Stimulated activated CD8-positive, alpha-beta memory T cell treated with anti-CD3 and anti-CD28 coated beads, Interleukin-7, amount 100 ng/mL, for 1 hour (primary cell): Measurements from ENCODE around the gene DPAGT1.
"Not testable (repeated sequence)": the region's sequence is repeated elsewhere in the genome, so short reads cannot be mapped to it uniquely, and the experiment has no call there.

Source experiments
- DNase-seq, 2 donors: peaks; one replicate each; pipeline ENCODE4 v3.0.0-alpha.2; 2020; ENCODE audit warnings: low read depth in 2 of 2

Gene DPAGT1

DNA sequence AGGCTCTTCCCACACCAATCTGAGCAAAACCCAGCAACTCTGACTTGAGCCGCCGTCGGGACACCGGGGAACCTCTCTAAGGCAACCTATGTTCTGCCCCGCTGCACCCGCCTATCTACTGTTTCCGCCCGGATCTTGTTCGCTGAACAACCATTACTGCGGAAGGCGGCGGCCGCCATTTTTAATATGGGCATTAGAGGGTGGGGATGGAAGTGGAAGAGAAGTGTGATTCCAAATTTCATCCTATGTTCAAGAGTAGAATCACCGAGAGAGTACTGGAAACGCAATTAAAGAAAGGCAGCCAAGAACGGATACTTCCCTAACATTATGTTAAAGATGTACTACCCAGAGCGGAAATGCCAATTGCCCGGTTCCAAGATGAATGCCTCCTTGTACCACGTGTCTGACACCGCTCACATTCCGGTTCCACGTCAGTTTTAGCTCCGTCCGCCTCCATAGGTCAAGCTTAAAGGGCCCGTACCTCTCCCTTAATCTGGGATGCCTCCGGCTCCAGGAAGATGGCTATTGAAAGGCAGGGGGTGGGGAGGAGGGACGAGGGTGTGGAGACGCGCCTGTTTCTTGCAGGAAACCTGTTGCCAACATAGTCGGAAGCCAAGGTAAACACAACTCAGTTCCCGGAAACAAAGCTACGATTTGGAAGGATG, at the start of gene DPAGT1:
Gene DPAGT1, minus strand, starts transcription at position 95 of the 665 bp plus-strand sequence. CDS start 198 bp downstream, outside the sequence.
- peak; percentile 59 to 72 for DNase-seq

DNA sequence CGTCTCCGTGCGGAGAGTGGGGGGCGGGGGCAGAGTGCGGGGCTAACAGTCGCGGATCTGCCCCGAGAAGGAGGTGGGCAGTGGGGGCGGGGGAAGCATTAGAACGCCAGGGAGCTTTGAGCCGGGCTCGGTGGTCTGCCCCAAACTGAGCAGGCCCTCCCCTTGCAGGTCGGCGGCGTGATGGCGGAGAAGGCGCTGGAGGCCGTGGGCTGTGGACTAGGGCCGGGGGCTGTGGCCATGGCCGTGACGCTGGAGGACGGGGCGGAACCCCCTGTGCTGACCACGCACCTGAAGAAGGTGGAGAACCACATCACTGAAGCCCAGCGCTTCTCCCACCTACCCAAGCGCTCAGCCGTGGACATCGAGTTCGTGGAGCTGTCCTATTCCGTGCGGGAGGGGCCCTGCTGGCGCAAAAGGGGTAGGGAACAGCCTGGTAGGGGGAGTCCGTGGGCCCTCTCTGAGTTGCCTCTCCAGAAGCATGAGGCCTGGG, 48.2 kb upstream of the DPAGT1 start:
- DNase-seq, result no peak

DNA sequence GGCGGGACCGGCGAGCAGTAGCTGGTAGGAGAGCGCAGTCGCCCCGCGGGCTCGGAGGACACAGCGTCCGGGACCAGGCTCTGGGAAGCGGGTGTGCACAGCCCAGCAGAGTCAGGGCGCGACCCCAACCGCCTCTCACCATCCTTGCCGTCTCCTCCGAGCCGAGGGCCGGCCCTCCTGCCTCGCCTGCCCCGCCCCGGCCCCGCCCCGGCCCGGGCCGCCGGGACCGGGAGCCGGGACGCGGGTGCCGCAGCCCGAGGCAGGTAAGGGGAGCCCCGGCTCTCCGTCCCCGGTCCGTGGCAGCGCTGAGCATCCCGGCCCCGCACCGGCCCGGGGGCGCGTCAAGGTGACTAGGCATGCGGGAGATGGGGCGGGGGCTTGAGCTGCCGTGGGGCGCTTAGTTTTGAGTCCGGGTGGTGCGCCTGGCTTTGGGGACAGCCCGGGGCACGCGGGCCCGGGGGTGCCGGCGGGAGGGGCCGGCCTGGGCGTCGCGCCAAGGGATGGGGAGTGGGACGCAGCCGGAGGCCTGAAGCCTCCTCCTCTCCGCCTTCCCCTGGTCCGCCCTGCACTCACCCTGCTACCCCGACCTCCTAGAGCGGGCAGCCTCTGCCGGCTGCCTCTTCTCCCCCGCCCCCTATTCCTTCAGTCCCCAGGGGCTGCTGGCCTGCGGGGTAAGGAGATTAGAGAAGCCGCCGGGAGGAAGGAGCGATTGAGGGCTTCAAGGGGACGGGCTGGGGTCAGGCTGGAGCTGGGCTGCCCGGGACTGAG, 47.5 kb upstream of the DPAGT1 start, which contains the start of gene ABCG4:
Gene ABCG4, plus strand, starts transcription at position 35 of the 768 bp plus-strand sequence. CDS start 914 bp downstream, outside the sequence.
- DNase-seq, result no peak

DNA sequence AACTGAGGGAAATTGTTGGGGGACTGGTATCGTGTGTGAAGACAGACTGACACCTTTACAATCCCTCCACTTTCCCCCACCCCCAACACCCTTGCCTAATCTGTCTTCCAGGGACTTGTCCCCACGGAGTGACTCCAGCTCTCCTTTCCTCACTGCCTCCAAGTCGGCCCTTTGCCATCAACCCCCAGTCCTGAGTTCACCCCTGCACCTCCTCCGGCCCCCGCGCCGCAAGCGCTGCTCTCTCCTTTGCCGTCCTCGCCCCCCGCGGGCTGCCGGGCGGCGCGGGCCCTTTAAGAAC, 47.0 kb upstream of the DPAGT1 start:
- no peak for DNase-seq

DNA sequence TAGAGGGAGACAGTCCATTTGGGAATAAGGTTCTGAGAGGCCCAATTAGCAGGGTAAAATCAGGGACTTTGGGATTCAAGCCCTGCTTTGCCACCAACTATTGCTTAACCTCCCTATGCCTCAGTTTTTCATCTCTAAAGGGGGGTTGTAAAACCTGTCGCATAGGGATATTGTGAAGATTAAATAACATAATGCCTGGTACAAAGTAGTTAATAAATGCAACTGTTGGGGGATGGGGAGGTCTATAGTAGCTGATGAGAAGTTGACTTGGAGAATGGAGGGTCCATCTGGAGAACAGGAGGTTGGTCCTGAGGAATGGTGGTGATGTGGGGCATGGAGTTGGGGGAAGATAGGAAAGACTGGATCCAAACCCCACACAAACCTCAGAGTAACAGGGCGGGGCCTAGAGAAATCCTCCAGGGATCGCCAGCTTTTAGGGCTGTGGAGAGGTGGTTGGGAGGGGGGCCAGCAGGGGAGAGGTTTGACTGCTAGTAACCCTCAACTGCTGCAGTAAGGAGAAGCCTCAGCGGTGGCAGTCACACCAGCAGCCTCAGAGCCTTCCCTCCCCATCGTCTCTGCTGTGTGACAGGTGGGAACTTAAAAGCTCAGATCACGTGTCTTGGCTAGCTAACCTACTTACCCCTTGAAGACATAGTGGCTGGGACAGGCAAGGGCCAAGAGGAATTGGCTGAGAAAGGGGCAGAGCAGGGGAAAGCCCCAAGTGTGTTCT, 46.1 kb upstream of the DPAGT1 start:
- no peak for DNase-seq

DNA sequence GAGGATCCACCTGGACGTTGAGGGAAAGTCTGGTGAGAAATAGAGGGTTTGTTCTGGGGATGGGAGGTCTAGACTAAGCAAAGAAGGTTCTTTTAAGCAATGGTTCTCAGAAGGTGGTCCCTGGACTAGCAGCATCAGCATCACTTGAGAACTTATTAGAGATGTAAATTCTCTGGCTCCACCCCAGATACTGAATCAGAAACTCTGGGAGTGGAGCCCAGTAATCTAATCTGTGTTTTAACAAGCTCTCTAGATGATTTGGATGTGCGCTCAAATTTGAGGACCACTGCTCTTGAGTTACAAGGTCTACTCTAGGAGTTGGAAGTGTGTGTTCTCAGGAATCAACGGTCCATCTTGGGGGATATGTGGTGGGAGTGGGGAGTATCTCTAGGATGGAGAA, 43.9 kb upstream of the DPAGT1 start:
- DNase-seq, result no peak

DNA sequence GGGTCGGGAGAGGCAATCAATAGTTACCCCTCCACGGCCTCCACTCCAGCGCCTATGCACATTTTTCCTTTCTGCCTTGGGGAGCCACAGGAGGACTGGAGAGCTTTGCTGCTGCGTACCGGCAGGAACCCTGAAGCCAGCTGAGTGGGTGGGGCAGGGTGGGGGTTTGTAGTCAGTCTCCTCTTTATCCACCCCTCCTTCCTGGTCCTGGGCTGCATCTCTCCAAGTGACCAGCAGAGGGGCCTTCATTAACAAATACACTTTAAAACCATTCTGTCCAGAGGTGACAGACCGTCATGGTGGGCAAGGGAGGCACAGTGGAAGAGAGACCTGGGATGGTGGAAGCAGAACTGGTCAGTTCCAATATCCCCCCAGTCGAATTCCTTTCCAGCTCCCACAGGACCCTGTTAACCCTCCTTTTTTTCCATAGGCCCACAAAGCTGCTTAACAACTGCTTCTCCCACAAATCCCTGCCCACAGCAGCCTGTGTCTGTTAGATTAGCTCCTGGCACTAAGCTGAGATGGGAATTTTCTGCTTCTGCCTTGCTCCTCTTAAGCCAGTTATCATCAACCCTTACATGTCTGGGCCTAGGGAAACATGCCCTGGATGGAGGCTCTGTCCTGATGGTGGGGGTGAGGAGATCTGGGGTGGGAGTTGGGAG, 43.3 kb upstream of the DPAGT1 start:
- no peak for DNase-seq

DNA sequence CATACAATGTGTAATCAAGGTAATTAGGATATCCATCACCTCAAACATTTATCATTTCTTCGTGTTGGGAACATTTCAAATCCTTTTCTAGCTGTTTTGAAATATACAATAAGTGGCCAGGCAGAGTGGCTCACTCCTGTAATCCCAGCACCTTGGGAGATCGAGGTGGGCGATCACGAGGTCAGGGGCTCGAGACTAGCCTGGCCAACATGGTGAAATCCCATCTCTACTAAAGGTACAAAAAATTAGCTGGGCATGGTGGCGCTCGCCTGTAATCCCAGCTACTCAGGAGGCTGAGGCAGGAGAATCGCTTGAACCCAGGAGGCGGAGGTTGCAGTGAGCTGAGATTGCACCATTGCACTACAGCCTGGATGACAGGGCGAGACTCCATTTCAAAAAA, 37.6 kb upstream of the DPAGT1 start:
- DNase-seq, result not testable (repeated sequence)

DNA sequence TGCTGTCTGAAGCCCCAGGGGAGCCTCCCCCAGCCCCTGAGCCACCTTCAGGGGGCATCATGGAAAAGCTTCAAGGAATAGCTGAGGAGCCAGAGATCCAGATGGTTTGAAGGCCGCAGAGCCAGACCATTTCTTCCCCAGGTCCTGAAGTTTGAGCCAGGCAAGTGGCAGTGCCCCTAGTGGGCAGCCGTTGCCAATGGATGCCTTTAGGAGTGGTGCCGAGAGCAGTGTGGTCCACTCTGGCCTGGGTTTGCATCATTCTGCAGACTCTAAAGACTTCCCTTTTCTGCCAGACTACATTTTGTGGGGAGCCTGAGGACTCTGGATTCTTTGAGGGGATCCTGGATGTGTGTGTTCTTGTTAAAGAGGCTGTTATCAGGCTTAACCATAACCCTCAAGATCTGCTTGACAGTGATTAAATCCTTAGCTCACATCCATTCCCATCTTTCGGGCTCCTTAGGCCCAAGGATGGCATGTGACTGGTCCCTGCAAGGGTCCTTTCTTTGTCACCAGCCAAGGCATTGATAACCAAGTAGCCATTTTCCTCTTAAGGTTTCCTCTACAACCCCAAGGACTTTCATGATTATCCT, 32.8 kb upstream of the DPAGT1 start:
- no peak for DNase-seq

DNA sequence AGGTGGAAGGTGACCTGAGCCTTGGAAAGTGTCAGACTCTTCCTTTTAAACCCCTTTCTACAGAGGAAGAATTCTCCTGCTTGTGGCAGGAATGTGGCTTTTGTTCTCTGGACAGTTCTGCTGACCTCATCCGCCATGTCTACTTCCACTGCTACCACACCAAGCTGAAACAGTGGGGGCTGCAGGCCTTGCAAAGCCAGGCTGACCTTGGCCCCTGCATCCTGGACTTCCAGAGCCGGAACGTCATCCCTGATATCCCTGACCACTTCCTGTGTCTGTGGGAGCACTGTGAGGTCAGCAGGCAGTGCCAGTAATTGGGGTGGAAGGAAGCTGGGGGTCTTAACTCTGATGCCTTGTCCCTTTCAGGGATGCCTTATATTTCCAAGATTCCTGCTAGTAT, 29.0 kb upstream of the DPAGT1 start:
- no peak for DNase-seq

DNA sequence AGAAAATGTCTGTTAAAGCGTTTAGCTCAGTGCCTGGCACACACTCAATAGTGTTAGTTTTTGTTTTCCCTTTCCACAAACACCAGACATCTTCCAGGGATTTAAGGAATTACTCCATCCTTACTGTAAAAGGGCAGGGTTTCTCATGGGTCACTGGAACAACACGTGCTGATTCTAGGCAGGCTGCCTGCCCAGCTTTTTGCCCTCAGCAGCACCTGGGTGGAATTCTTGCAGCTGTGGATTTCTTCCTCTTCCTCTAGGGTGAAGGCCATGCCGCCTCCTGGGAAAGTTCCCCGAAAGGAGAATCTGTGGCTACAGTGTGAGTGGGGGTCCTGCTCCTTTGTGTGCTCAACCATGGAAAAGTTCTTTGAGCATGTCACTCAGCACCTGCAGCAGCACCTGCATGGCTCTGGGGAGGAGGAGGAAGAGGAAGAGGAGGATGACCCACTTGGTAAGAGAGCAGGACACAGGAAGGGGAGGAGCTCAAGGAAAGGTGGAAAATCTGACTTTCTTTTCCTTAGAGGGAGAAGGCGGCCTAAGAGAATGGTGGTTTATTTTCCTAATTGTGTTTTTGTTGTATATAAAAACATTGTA, 25.1 kb upstream of the DPAGT1 start:
- DNase-seq, result no peak

DNA sequence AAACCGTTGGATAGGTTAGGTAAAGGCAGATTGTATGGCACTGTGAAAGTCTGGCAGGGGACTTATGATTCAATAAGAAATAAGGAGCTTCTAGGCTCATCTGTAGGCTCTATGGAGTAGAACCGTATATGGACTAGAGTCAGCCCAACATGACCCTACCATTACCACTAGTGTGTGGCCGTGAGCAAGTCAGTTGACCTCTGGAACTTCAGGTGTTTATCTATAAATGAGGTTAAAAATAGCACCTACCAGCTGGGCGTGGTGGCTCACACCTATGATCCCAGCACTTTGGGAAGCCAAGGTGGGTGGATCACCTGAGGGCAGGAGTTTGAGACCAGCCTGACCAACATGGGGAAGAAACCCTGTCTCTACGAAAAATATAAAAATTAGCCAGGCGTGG, 24.2 kb upstream of the DPAGT1 start:
- DNase-seq, result no peak

DNA sequence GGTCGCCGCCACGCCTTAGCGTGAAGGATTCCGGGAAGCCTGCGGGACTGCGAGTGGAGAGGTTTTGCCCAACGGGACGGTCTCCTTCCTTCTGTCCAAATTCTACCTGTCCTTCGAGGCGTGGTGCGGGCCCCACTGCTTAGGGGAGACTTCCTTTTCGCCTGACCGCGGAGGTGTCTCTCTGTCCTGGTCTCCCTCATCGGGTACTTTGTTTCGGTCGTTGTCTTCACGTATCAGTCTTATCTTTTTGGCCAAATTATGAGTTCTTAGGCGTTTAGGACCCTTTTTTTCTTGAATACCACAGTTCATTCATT, 20.1 kb upstream of the DPAGT1 start:
- DNase-seq, result no peak

DNA sequence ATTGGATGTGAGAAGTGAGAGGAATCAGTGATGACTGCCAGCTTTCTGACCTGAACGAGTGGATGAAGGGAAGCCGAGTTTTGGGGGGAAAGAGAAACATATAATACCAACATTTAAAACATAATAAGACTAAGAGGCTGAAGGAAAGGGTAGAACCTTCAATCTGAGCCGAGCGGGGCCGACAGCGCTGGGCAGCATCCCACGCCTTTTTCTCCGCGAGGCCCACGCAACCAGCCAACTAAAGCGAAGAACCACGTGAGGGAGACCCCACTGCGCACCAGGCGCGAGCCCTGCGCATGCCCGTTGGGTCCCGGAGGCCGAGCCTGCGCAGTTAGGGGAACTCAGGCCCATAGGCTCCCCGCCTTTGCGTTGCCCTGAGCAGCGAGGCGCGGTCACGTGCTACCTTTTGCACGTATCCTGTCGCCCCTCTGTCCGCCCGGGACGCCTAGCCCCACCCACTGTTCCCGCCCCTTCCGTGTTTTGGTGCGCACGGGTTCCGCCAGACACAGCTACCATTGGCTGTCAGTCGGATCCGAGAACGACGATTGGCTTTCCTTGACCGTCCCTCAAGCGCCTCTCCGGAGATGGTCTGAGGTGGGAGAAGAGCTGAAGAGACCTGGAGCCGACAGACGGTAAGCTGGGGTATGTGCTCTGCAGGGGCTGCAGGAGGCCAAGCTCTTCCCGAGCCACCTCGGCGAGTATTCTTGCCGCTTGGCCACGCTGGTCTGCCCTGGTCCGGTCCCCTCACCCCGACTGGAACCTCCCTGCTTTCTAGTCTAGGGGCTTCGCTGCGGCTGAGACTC, 19.6 kb upstream of the DPAGT1 start, which contains the start of gene HINFP:
Gene HINFP, plus strand, starts transcription at position 573 of the 803 bp plus-strand sequence. CDS start 5,365 bp downstream, outside the sequence.
- peak; percentile 99 to 100 for DNase-seq

DNA sequence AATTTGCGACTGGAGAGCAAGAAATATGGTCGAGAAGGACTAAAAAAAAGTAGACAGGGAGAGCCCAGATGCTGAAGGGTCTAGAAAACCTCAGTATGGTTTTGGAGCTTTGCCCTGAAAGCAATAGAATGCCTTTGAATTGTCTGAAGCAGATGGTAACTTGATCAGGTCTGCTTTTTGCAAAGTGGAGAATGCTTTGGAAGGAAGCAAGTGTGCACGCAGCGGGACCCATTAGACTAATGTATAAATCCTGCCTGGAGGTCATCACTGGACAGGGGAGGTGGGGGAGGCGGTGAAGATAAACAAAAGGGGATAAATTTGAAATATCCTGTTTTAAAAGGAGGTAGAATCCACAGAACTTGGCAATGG, 19.0 kb upstream of the DPAGT1 start:
- DNase-seq, result no peak

DNA sequence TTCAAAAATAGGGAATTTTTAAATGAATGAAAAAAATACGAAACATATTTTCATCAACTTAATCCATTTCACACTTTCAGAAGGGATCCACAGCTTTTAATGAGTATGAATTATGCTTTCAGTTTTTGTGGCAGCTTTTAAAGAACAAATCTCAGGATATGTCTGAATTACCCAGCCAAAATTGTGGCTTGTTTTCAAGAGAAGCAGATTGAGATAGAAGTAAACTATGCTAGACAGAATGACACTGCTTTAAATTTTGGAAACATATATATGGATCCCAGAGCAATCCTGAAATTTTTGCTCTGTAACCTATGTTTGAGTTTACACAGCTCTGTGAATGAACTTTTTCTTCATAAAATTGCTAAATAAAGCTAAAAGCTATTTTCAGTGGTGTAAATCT, 17.3 kb upstream of the DPAGT1 start:
- no peak for DNase-seq

DNA sequence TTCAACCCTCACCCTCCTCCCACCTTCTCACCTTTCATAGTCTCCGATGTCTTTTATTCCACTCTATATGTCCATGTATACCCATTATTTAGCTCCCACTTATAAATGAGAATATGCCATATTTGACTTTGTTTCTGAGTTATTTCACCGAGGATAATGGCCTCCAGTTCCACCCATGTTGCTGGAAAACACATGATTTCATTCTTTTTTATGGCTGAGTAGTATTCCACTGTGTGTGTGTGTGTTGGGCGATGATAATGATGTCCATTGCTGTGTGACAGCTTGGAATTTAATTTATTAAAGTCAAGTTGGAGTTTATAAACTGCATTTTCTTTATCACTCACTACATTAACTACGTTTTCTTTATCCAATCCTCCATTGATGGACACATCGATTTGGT, 16.6 kb upstream of the DPAGT1 start:
- DNase-seq, result no peak

DNA sequence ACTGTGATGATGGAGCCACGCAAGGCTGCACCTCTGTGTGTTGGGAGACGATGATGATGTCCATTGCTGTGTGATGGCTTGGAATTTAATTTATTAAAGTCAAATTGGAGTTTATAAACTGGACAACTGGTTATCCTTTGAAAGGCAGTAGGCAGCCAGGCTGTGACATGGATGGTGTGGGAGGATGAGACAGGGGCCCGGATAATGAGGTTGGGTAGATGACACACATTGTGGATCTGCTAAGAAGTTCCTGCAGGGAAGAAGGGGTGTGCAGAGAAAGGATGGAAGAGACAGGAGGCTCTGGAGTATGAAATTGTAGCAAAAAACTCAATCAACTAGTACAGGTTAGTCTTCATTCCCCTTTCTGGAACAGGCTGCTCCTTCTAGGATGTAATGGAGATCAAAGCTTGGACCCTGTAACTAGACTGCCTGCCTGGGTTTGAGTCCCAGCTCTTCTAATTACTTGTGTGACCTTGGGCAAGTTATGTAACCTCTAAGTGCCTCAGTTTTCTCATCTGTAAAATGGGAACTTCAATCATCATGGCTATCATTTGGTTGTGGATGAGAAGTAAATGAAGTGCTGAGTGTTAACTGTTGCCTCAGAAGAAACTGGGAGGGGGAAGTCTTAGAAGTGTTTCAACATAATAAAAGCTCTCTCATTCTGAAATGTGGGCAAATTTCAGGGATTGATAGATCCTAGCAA, 15.5 kb upstream of the DPAGT1 start:
- no peak for DNase-seq

DNA sequence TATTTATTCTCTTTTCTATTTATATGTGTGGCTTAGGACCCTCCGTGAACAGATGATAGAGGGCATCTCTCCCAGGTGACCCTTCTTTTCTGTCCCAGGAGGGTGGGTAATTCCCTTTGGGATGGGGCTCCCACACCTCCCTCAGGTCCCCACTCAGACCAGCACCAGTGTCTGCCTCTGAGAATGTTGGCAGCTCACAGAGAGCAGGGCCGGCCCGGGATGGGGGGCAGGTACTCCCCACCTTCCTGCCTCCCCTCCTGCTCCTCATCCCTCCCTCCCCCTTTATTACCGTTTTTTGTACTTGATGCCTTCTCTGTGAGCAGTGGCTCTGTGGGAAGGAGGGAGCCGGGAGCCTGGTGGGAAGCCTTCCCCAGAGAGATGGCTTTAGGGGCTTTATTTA, 14.9 kb upstream of the DPAGT1 start:
- DNase-seq, result no peak

DNA sequence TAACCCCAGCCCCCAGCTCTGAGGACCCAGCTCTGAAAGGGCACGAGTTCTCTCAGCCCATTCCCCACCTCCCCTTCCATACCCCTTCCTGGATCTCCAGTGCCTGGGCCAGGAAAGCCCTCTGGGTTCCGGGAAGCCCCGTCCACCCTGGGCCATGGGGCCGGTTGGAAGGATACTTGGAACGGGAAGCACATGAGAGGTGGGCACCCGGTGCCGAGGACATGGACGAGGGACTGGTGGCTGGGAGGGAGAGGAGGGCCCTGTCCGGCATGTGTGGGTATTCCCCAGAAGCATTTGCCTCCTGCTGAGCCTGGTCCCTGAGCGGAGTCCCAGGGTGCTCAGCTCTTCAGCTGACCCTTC, 14.6 kb upstream of the DPAGT1 start:
- DNase-seq, result no peak
